Measurements from ENCODE around the gene LRRC7. TPM values are rescaled to one million over a fixed set of nuclear protein-coding genes. Genes with fewer than 3 reads are reported as not detected.

LRRC7 gene
- total and polyA plus RNA-seq, 2 experiments from 2014 or later, result 1.2 TPM; not detected in 1

GRCh38 chr1:69898403-69898947 lies 330.8 kb downstream of the LRRC7 start:
- H3K4me3 Mint-ChIP-seq, result no peak overlapping the region
- no peaks in the 10 kb centered on the region for H3K36me3 ChIP-seq (ENCODE audit: insufficient read depth)

More at GRCh38 chr1:69898403-69898947, 330.8 kb downstream of the LRRC7 start:
- TF ChIP-seq ZNF331 (CRISPR knock-in tag; IDR thresholded peaks at IDR 0.05; ENCODE audit: low read depth) (no peak), ETS1 (IDR thresholded peaks at IDR 0.05) (no peak), NANOG (IDR thresholded peaks at IDR 0.05; ENCODE audit: borderline replicate concordance) (no peak), EZH2phosphoT487 (IDR thresholded peaks at IDR 0.05; ENCODE audit: unreplicated experiment) (no peak), STAT1 (IDR thresholded peaks at IDR 0.05; ENCODE audit: unreplicated experiment) (no peak), CTCF (conservative IDR thresholded peaks at IDR 0.05; ENCODE audit: low read depth in 2 of 2) (no peak), REST (IDR thresholded peaks at IDR 0.05; ENCODE audit: unreplicated experiment) (no peak), CREB1 (CRISPR knock-in tag; IDR thresholded peaks at IDR 0.05; ENCODE audit: low read depth) (no peak), ZNF114 (CRISPR knock-in tag; IDR thresholded peaks at IDR 0.05) (no peak), ZNF462 (CRISPR knock-in tag; IDR thresholded peaks at IDR 0.05) (no peak), EZH2 (IDR thresholded peaks at IDR 0.05; ENCODE audit: low read depth, unreplicated experiment) (no peak)
- Histone ChIP-seq H3K27ac (ENCODE audit: low read depth) (no peak overlapping the region), H3K9me2 (ENCODE audit: insufficient read depth) (no peaks in the 10 kb centered on the region), H3K27me3 (ENCODE audit: insufficient read depth) (no peaks in the 10 kb centered on the region), H3K4me1 (ENCODE audit: insufficient read depth) (no peaks in the 10 kb centered on the region), H2AFZ (no peak overlapping the region), H3K79me2 (replicated peaks; ENCODE audit: insufficient read depth) (no peaks in the 10 kb centered on the region), H4K20me1 (replicated peaks; ENCODE audit: insufficient read depth) (no peaks in the 10 kb centered on the region), H3F3A (replicated peaks; ENCODE audit: low read depth) (no peaks in the 10 kb centered on the region), H3K4me3 (no peak overlapping the region), H3K4me2 (no peak overlapping the region)
- DNase-seq (ENCODE audit: low spot score) (no peak), ATAC-seq (no peak)
- no peak overlapping the region for H3K27ac Mint-ChIP-seq
- no peaks in the 10 kb centered on the region for H3K36me3 Mint-ChIP-seq (ENCODE audit: low read depth)
- H3K9me3 Mint-ChIP-seq, result no peaks in the 10 kb centered on the region
- no peaks in the 10 kb centered on the region for H3K4me1 Mint-ChIP-seq
- no peaks in the 10 kb centered on the region for H3K27me3 Mint-ChIP-seq (ENCODE audit: insufficient read depth, low read depth, poor library complexity)
